NCI-H446 (cell line): ENCODE data around the gene FAM227A.

Source experiments
- DNase-seq, 2 experiments: peaks; one replicate each; lab custom pipeline; 2025; lab: John Stamatoyannopoulos, UW

Gene FAM227A

DNA sequence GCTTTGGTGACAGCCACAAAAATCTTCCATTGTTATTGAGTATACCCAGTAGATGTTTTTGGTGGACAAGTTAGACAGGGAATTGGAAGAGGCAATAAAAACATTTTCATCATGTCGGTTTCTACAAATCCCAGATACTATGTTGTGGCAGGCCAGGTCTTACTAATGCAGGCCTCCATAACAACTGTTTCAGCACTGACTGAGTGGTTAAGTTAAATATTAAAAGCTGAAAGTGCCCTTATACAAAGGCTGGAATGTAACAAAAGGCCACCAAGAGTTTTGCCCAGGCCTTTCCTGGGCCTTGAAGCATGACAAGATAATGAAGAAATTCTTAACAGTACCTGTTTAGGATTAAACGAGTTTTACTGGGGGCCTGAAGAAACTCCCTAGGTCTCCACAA is 115.5 kb downstream of the FAM227A start:
- DNase-seq, result no peak

DNA sequence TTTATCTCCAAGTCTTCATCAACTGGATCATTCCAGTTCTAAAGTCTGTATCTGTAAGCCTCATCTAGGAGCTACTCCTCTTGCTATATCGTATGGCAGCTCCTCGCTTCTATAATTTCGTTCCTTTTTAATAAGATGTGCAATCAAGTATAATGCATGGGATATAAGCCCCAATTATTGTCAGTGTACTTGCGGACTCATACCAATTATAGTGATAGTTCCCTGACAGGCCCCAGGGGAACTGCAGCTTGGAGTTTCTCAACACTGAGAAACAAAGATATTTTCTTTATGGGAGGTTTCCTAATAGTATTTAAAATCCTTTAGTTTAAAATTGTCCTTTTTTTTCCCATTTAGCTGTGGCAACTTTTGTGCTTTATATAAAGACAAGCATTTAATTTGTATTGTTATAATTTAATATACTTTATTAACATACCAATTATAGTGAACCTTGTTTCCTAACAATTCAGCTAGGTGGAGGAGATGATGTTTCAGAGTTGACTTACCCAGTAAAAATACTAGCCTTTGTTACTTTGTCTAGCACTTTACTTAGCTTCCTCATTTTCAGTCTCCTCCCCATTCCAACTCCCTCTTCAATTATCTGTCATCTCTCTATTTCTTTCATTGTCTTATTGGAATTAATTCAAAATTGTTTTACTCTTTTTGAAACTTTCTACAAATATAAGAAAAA is 124.8 kb downstream of the FAM227A start:
- DNase-seq, result no peak
